A673 (cell line): Measurements from ENCODE around the gene CARHSP1. TPM values are rescaled to one million over a fixed set of nuclear protein-coding genes. Genes with fewer than 3 reads are reported as not detected.

Experiments
- BruUV-seq: library from RNA; stranded (reverse); fragments of 400-500 nt; replicated peaks from 2 replicates; lab custom pipeline; 2021; lab: Mats Ljungman, UMichigan
- CTCF ChIA-PET: fragments of 300-600 bp; sonication (Branson Sonifier 250); formaldehyde crosslinking; loops from one replicate; lab custom pipeline; 2022; ENCODE audit warnings: antibody characterized with exemption; lab: Charles Lee
- POLR2A ChIA-PET: fragments of 300-600 bp; sonication (Branson Sonifier 250); formaldehyde crosslinking; loops from one replicate; lab custom pipeline; 2022; ENCODE audit warnings: antibody characterized with exemption; ENCODE audit not compliant: low non-redundant PET; lab: Charles Lee
- DNase-seq: peaks from one replicate; pipeline ENCODE4 v3.0.0-alpha.2; 2015; ENCODE audit warnings: low spot score
- H3K27ac ChIP-seq: fragments of 200-600 bp; sonication (generic); 2 replicates; pipeline ENCODE4 v1.5.1; 2016; ENCODE audit warnings: mixed run types, low read depth, mild to moderate bottlenecking, mixed read lengths, antibody characterized with exemption, low read length; ENCODE audit not compliant: poor library complexity, severe bottlenecking
- H3K27me3 ChIP-seq: fragments of 200-600 bp; sonication (generic); replicated peaks from 2 replicates; pipeline ENCODE4 v1.6.1; 2017; ENCODE audit warnings: mixed run types, low read depth, mild to moderate bottlenecking, mixed read lengths, antibody characterized with exemption, low read length; ENCODE audit not compliant: insufficient read depth, poor library complexity
- H3K36me3 ChIP-seq: fragments of 200-600 bp; sonication (generic); 2 replicates; pipeline ENCODE4 v1.6.1; 2016; ENCODE audit warnings: mixed run types, mild to moderate bottlenecking, mixed read lengths, antibody characterized with exemption, low read length; ENCODE audit not compliant: insufficient read depth, poor library complexity, severe bottlenecking
- H3K4me1 ChIP-seq: fragments of 200-600 bp; sonication (generic); 2 replicates; pipeline ENCODE4 v1.6.1; 2017; ENCODE audit warnings: mixed run types, mild to moderate bottlenecking, mixed read lengths, antibody characterized with exemption, low read length; ENCODE audit not compliant: insufficient read depth, poor library complexity, severe bottlenecking
- H3K4me3 ChIP-seq: fragments of 200-600 bp; sonication (generic); 2 replicates; pipeline ENCODE4 v1.5.1; 2016; ENCODE audit warnings: low read depth, mixed run types, mild to moderate bottlenecking, mixed read lengths, low read length; ENCODE audit not compliant: poor library complexity, severe bottlenecking
- H3K9me3 ChIP-seq: fragments of 200-600 bp; sonication (generic); 2 replicates; pipeline ENCODE4 v1.6.1; 2016; ENCODE audit warnings: mixed run types, low read depth, mild to moderate bottlenecking, mixed read lengths, antibody characterized with exemption, low read length; ENCODE audit not compliant: poor library complexity, severe bottlenecking
- CTCF ChIP-seq: fragments of 300-800, 200-600 bp; sonication (generic); conservative IDR thresholded peaks from 2 replicates; pipeline ENCODE4 v1.5.1; 2017; ENCODE audit warnings: low read depth, mild to moderate bottlenecking, antibody characterized with exemption, low read length, moderate library complexity, mixed read lengths
- EZH2 ChIP-seq: fragments of 200-600 bp; sonication (generic); IDR thresholded peaks from 2 replicates; pipeline ENCODE4 v1.6.1; 2017; ENCODE audit warnings: borderline replicate concordance, low read depth, mild to moderate bottlenecking, mixed read lengths, antibody characterized with exemption, low read length; ENCODE audit not compliant: poor library complexity, severe bottlenecking
- intact Hi-C: fragments of 100-400 bp; cut with micrococcal nuclease; formaldehyde crosslinking; loops from one replicate; pipeline ENCODE4 v1.10.0; 2022; ENCODE audit not compliant: unreplicated experiment
- total RNA-seq: library from RNA; stranded (reverse); gene quantifications from 2 replicates; pipeline ENCODE4 v1.2.3, GENCODE V29; 2021

CARHSP1 gene
- total RNA-seq, 1 experiment from 2014 or later: 316 TPM

DNA sequence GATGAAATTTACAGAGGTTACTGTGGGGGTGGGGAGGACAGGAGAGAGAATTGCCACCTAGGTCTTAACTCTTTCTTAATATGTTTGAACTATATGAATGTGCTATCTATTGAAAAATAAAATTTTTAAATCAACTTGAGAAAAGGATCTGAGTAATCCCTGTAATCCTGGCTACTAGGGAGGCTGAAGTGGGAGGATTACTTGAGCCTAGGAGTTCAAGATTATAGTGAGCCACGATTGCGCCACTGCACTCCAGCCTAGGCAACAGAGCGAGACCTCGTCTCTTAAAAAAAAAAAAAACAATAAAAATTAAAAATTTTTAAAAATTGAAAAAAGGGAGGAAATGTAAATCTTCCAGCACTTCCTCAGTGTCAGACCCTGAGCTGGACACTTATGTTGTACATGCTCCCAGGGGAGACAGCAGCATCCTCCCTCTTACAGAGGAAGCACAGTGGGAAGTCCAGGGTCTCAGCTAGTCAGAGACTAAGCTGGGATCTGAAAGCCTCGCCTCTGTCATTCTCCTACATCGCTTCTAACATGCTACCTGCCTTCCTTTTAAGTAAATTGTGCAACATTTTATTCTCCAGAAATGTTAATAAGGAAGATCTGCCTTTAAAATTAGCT lies 49.3 kb downstream of the CARHSP1 start:
- TF ChIP-seq CTCF: no peak
- TF ChIP-seq EZH2: no peak
- peak overlapping the region; percentile 8 for H3K27ac ChIP-seq
- peaks cover 59% of the 10 kb centered on the region for H3K36me3 ChIP-seq
- POLR2A ChIA-PET: interaction anchor here (0.7 kb wide), 1 partner anchor 71 kb away, joined by 4 read pairs; no protein-coding TSS in a partner anchor
- H3K9me3 ChIP-seq: no peaks in the 10 kb centered on the region
- CTCF ChIA-PET: no interaction called here
- no peaks in the 10 kb centered on the region for H3K27me3 ChIP-seq
- intact Hi-C loops: no loop called here
- H3K4me3 ChIP-seq: no peak overlapping the region
- BruUV-seq: no TSS peak
- peaks cover 33% of the 10 kb centered on the region for H3K4me1 ChIP-seq
- DNase-seq: peak; percentile 67

GRCh38 chr16:8818504-8819270 lies 50.1 kb downstream of the CARHSP1 start:
- Histone ChIP-seq H3K27ac (peak overlapping the region; percentile 8), H3K4me1 (peaks cover 33% of the 10 kb centered on the region), H3K36me3 (peaks cover 59% of the 10 kb centered on the region), H3K27me3 (no peaks in the 10 kb centered on the region), H3K9me3 (no peaks in the 10 kb centered on the region), H3K4me3 (no peak overlapping the region)
- no TSS peak for BruUV-seq
- ChIA-PET CTCF (no interaction called here), POLR2A (no interaction called here)
- DNase-seq: no peak
- intact Hi-C loops: no loop called here
- TF ChIP-seq CTCF: no peak
- TF ChIP-seq EZH2: no peak

DNA sequence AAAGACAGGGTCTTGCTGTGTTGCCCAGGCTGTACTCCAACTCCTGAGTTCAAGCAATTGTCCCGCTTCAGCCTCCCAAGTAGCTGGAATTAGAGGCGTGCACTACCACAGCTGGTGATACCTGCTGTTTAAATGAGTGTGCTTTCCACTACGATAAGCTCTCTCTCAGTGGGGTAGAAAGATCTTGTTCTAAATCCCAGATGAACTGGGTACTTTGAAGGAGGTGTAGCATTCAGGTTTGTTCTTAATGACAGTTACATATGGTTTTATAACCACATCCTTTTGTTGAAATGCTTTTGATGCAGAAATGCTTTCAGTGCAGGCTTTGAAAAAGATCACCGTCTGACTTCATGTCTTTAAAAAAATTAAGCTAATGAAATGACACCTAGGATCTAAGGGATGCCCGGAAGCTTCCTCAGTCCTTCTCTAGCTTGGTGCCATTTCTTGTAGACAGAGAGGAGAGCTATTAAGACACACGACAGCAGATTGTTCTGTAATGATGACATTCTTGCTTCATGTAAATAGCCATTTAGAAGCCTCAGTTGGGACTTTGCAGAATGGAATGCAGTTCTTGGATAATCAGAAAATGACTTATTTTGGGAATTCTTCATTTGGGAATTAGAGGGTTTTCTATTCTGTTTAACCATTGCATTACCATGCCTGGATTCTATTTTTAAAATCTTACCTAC lies 51.7 kb downstream of the CARHSP1 start:
- TF ChIP-seq CTCF (no peak), EZH2 (no peak)
- peaks cover 74% of the 10 kb centered on the region for H3K36me3 ChIP-seq
- intact Hi-C loops: no loop called here
- BruUV-seq: TSS peak; percentile 3
- H3K9me3 ChIP-seq: no peaks in the 10 kb centered on the region
- H3K27ac ChIP-seq: no peak overlapping the region
- H3K4me3 ChIP-seq: no peak overlapping the region
- POLR2A ChIA-PET: no interaction called here
- CTCF ChIA-PET: no interaction called here
- peaks cover 22% of the 10 kb centered on the region for H3K4me1 ChIP-seq
- no peak for DNase-seq
- no peaks in the 10 kb centered on the region for H3K27me3 ChIP-seq
